ENCODE measurements around the gene EXOC3L4.

DNA sequence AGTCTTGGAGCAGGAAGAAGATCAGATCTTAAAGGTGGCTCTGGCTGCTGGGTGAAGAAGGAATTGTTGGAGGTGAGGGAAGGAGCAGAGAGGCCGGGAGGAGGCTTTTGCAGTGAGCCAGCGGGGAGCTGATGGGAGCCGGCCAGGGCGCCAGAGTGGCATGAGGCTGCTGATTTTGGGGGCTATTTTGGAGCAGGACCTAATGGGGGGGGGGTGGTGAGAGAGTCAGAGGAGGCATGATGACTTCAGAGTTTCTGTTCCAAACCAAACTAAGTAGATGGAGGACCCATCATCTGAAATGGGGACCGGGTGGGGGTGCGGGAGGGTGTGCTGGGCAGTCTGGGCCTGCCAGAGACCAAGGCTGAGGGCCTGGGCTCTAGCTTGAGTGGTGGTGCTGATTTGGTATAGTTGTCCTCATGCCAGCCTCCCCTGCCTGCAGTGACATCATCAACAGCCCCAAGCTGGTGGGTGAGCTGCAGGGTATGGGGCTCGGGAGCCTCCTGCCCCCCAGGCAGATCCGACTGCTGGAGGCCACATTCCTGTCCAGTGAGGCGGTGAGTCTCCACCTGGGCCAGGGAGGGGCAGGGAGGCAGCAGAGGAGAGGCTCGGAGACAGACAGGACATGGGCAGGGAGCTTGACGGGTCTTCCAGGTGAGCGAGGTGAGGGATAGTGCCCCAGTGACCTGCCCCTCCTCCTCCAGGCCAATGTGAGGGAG, 34.9 kb downstream of the EXOC3L4 start:
- TF ChIP-seq, protein P1, sequence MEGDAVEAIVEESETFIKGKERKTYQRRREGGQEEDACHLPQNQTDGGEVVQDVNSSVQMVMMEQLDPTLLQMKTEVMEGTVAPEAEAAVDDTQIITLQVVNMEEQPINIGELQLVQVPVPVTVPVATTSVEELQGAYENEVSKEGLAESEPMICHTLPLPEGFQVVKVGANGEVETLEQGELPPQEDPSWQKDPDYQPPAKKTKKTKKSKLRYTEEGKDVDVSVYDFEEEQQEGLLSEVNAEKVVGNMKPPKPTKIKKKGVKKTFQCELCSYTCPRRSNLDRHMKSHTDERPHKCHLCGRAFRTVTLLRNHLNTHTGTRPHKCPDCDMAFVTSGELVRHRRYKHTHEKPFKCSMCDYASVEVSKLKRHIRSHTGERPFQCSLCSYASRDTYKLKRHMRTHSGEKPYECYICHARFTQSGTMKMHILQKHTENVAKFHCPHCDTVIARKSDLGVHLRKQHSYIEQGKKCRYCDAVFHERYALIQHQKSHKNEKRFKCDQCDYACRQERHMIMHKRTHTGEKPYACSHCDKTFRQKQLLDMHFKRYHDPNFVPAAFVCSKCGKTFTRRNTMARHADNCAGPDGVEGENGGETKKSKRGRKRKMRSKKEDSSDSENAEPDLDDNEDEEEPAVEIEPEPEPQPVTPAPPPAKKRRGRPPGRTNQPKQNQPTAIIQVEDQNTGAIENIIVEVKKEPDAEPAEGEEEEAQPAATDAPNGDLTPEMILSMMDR (IDR thresholded peaks at IDR 0.05; ENCODE audit: low read depth, low read length, poor library complexity, severe bottlenecking) = no peak
- no peak for TF ChIP-seq EZH2phosphoT487 (IDR thresholded peaks at IDR 0.05; ENCODE audit: borderline replicate concordance, low read length)
